SIG-M5 treated with dmso at 0.1 percent for 504 hours (cell line): Measurements from ENCODE around the gene MBNL2.

ENCODE experiments used
- DNase-seq: peaks from one replicate; lab custom pipeline; 2025; ENCODE audit not compliant: unreplicated experiment; lab: John Stamatoyannopoulos, UW

MBNL2 gene

GRCh38 chr13:97319113-97319720 is 97.1 kb downstream of the MBNL2 start:
- no peak for DNase-seq

- DNase-seq, result no peak
Measured at GRCh38 chr13:97321101-97321500, 99.0 kb downstream of the MBNL2 start.

- no peak for DNase-seq
Measured at GRCh38 chr13:97321616-97322321, 99.6 kb downstream of the MBNL2 start.

- DNase-seq, result no peak
Measured at GRCh38 chr13:97322740-97323342, 100.7 kb downstream of the MBNL2 start.

- no peak for DNase-seq
Measured at GRCh38 chr13:97324115-97324514, 102.0 kb downstream of the MBNL2 start.

GRCh38 chr13:97325738-97326137 is 103.6 kb downstream of the MBNL2 start:
- DNase-seq, result no peak

GRCh38 chr13:97327086-97327485 is 105.0 kb downstream of the MBNL2 start:
- no peak for DNase-seq

GRCh38 chr13:97327506-97328221 is 105.5 kb downstream of the MBNL2 start:
- DNase-seq, result no peak

- DNase-seq, result no peak
Measured at GRCh38 chr13:97328222-97328790, 106.2 kb downstream of the MBNL2 start.

- no peak for DNase-seq
Measured at GRCh38 chr13:97329331-97329730, 107.2 kb downstream of the MBNL2 start.

- no peak for DNase-seq
Measured at GRCh38 chr13:97330448-97330847, 108.3 kb downstream of the MBNL2 start.

GRCh38 chr13:97332742-97333141 is 110.6 kb downstream of the MBNL2 start:
- no peak for DNase-seq

GRCh38 chr13:97333983-97334382 is 111.8 kb downstream of the MBNL2 start:
- DNase-seq, result no peak

- no peak for DNase-seq
Measured at GRCh38 chr13:97334690-97335089, 112.6 kb downstream of the MBNL2 start.

- no peak for DNase-seq
Measured at GRCh38 chr13:97335488-97336134, 113.5 kb downstream of the MBNL2 start.

- DNase-seq, result no peak
Measured at GRCh38 chr13:97337985-97338499, 115.9 kb downstream of the MBNL2 start.

- no peak for DNase-seq
Measured at GRCh38 chr13:97338571-97338970, 116.4 kb downstream of the MBNL2 start.

- DNase-seq, result no peak
Measured at GRCh38 chr13:97339019-97339987, 117.2 kb downstream of the MBNL2 start.

GRCh38 chr13:97339988-97340749 is 118.0 kb downstream of the MBNL2 start:
- no peak for DNase-seq
